ENCODE measurements around the gene GPRC5A.

Gene GPRC5A

DNA sequence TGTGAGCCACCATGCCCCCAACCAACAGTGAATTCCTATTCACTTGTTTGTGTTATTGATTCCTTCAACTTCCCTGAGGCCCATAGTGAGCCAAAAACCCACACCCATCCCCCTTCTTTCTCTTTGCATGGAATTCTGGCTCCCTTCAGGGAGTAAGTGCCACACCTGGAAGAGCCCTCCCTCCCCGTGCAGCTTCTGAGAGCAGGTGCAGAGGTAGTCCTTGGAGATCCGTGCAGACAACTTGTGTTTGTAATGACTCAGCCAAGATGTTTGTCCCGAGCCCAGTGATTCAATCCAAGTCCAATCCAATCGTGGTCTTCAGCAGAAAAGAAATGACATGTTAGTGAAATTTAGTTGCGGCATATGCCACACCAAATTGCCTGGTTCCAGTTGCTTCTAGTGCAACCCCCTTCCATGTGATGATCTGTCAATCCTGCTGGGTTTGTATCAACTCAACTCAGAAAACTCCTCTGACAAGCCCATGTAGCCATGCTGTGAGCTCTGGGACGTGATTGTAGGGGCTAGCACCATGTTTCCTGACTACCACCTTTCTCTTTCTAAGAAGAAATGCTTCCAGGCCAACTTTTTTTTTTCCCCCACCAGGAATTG lies 27.5 kb downstream of the GPRC5A start:
- TF ChIP-seq CTCF (IDR thresholded peaks at IDR 0.05), result no peak

- TF ChIP-seq CTCF (IDR thresholded peaks at IDR 0.05), result no peak
Observed at GRCh38 chr12:12919666-12920435, 28.5 kb downstream of the GPRC5A start.

- TF ChIP-seq CTCF (IDR thresholded peaks at IDR 0.05), result no peak
Observed at GRCh38 chr12:12922191-12922616, 30.8 kb downstream of the GPRC5A start.

GRCh38 chr12:12922978-12923377 lies 31.6 kb downstream of the GPRC5A start:
- TF ChIP-seq CTCF (IDR thresholded peaks at IDR 0.05), result no peak

GRCh38 chr12:12924169-12924568 lies 32.8 kb downstream of the GPRC5A start:
- no peak for TF ChIP-seq CTCF (IDR thresholded peaks at IDR 0.05)

GRCh38 chr12:12925388-12925787 lies 34.0 kb downstream of the GPRC5A start:
- no peak for TF ChIP-seq CTCF (IDR thresholded peaks at IDR 0.05)

DNA sequence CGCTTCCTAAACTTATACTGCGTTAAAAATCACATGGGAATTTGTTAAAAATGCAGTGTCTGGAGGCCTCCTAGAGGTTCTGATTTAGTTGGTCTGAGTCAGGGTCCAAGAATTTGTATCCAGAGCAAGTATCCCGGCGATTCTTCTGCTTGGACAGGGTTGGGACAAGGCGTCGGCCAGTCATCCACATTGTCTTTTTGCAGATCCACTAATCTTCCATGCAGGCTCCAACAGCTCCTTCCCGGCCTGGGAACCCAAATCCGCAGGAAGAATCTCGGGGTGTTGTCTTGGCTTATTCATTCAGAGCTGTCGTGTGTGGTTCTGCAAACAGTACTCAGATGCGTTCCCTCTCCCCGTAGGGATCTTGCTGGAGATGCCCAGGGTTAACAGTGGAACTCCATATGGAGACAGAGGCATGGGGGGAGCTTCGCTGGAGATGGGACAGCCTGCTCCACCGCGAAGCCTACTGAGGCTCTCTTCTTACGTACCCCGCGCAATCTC lies 35.3 kb downstream of the GPRC5A start:
- TF ChIP-seq CTCF (IDR thresholded peaks at IDR 0.05), result no peak

Measured in LNCAP (cell line).